ENCODE data around the gene EPS8L1. TPM values are rescaled to one million over a fixed set of nuclear protein-coding genes. Genes with fewer than 3 reads are reported as not detected.

Gene EPS8L1
- total RNA-seq, 2 donors from 2014 or later: 1.8 to 3.3 TPM

DNA sequence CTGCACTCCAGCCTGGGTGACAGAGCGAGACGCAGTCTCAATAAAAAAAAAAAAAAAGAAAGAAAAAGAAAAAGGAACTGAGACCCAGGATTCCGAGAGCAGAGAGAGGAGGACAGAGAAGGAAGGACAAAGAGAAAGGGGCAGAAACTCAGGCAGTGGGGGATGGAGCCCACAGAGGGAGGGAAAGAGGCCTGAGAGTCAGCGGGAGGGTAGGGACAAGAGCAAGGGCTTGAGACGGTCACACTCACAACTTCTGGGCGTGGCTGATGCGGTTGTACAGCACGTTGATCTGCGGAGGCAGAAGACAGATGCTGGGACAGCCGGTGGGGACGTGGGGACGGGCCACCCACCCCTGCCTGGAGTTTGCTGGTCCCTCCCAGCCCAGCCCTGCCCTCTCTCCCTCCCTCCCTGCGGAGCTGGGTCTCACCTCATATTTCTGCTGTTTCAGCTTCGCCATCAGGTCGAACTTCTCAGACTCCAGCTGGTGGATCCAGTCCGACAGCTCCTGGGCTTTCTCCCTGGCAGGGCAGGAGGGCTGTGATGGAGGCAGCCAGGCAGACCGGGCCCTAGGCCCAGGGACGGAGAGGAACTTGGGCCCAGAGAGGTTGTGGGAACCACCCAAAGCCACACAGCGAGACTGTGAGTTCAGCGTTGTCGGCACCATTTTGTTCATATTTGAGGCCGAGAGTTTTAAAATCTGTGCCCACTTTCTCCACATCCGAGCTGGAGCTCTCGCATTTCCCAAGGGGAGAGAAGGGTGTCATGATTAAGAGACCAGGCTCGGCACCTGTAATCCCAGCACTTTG lies 58.2 kb downstream of the EPS8L1 start:
- ATAC-seq: no peak
- H3K9me3 ChIP-seq (ENCODE audit: control insufficient read depth, low read length, poor library complexity, severe bottlenecking): no peaks in the 10 kb centered on the region
- Mint-ChIP-seq H3K4me3 (no peak overlapping the region), H3K4me1 (peaks cover 4% of the 10 kb centered on the region), H3K36me3 (ENCODE audit: low read depth) (no peaks in the 10 kb centered on the region), H3K27me3 (peaks cover 46% of the 10 kb centered on the region), H3K27ac (no peak overlapping the region)
- DNase-seq: no peak

DNA sequence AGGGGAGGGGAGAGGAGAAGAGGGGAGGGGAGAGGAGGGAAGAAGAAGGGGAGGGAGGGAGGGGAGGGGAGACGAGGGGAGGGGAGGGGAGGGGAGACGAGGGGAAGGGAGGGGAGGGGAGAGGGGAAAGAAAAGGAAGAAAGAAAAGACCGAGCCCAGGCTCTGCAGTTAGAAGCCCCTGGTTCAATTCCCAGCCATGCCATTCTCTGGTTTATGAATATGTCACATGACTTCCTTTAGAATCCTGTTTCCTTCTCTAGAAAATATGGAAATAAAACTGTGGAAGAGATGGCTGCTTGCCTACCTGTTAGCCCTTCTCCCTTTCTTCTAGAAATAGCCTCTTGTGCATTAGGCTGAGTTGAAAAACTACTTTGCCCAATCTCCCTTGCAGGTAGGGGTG lies 59.1 kb downstream of the EPS8L1 start:
- Mint-ChIP-seq H3K36me3 (ENCODE audit: low read depth) (no peaks in the 10 kb centered on the region), H3K4me1 (peaks cover 4% of the 10 kb centered on the region), H3K27me3 (peaks cover 38% of the 10 kb centered on the region), H3K27ac (no peak overlapping the region), H3K4me3 (no peak overlapping the region)
- no peaks in the 10 kb centered on the region for H3K9me3 ChIP-seq (ENCODE audit: control insufficient read depth, low read length, poor library complexity, severe bottlenecking)
- no peak for DNase-seq
- ATAC-seq: no peak

- Mint-ChIP-seq H3K27ac (no peak overlapping the region), H3K27me3 (peaks cover 32% of the 10 kb centered on the region), H3K4me1 (peaks cover 4% of the 10 kb centered on the region), H3K4me3 (no peak overlapping the region), H3K36me3 (ENCODE audit: low read depth) (no peaks in the 10 kb centered on the region)
- no peaks in the 10 kb centered on the region for H3K9me3 ChIP-seq (ENCODE audit: control insufficient read depth, low read length, poor library complexity, severe bottlenecking)
- ATAC-seq (no peak), DNase-seq (no peak)
Observed at GRCh38 chr19:55136399-55137102, 60.9 kb downstream of the EPS8L1 start.

Other genes starting within 250 kb of the EPS8L1 start
- gene KIR2DS4, start 243.2 kb upstream of the EPS8L1 start, total RNA-seq: not detected
- gene KIR3DL2, start 225.4 kb upstream of the EPS8L1 start, total RNA-seq: 1 to 10 TPM in 1 of 2 donors, under 1 TPM in 1; 0.92 to 1.3 TPM
- 1 to 10 TPM in 1 of 2 donors, under 1 TPM in 1; 0.70 to 8.6 TPM for gene FCAR, start 201.6 kb upstream of the EPS8L1 start, total RNA-seq
- not detected for gene NCR1, start 169.7 kb upstream of the EPS8L1 start, total RNA-seq
- not detected for gene NLRP7, start 128.3 kb upstream of the EPS8L1 start, total RNA-seq
- 1 to 10 TPM; 3.0 to 4.6 TPM for gene NLRP2, start 109.5 kb upstream of the EPS8L1 start, total RNA-seq
- gene GP6, start 37.6 kb upstream of the EPS8L1 start, total RNA-seq: 10 to 100 TPM in 1 of 2 donors, 1 to 10 TPM in 1; 1.8 to 22.1 TPM
- 10 to 100 TPM; 11.3 to 12.9 TPM for gene RDH13, start 12.7 kb upstream of the EPS8L1 start, total RNA-seq
- 100 to 1,000 TPM; 133 to 173 TPM for gene PPP1R12C, start 41.8 kb downstream of the EPS8L1 start, total RNA-seq
- gene TNNT1, start 73.3 kb downstream of the EPS8L1 start, total RNA-seq: under 1 TPM in 1 of 2 donors, not detected in 1; 0.52 TPM
- gene TNNI3, start 81.9 kb downstream of the EPS8L1 start, total RNA-seq: not detected
- gene DNAAF3, start 90.7 kb downstream of the EPS8L1 start, total RNA-seq: not detected
- gene SYT5, start 104.4 kb downstream of the EPS8L1 start, total RNA-seq: 1 to 10 TPM; 3.8 to 4.3 TPM
- gene PTPRH, start 133.6 kb downstream of the EPS8L1 start, total RNA-seq: not detected
- 10 to 100 TPM; 12.4 to 12.8 TPM for gene TMEM86B, start 152.9 kb downstream of the EPS8L1 start, total RNA-seq
- gene PPP6R1, start 183.1 kb downstream of the EPS8L1 start, total RNA-seq: 100 to 1,000 TPM; 183 to 186 TPM
- gene HSPBP1, start 204.2 kb downstream of the EPS8L1 start, total RNA-seq: 10 to 100 TPM; 19.1 to 23.1 TPM
- 1 to 10 TPM; 3.0 to 7.4 TPM for gene BRSK1, start 208.1 kb downstream of the EPS8L1 start, total RNA-seq
- gene TMEM150B, start 249.5 kb downstream of the EPS8L1 start, total RNA-seq: under 1 TPM in 1 of 2 donors, not detected in 1; 0.75 TPM